Lung (tissue), 12 donors: Measurements from ENCODE around the gene KCNMB2. TPM values are rescaled to one million over a fixed set of nuclear protein-coding genes. Genes with fewer than 3 reads are reported as not detected.
A peak's percentile ranks its signal among the peaks of the same experiment; 100 is the strongest.

ENCODE experiments used
- ATAC-seq: fragments of 200-7000 bp; cut with Tn5 transposase; one replicate; pipeline ENCODE4 v1.9.1; 2020; ENCODE audit warnings: moderate number of reproducible peaks; ENCODE audit not compliant: insufficient read depth, low FRiP score
- DNase-seq, 3 donors: peaks; one replicate each; pipeline ENCODE4 v3.0.0-alpha.2; 2013 to 2017
- H3K27ac ChIP-seq, 2 donors: one replicate each; pipeline ENCODE4 v1.5.1; 2013; ENCODE audit warnings: mild to moderate bottlenecking in 2 of 2, moderate library complexity in 2 of 2, control low read depth in 1 of 2, inconsistent platforms in 1 of 2, low read depth in 1 of 2, low read length in 1 of 2
- H3K27me3 ChIP-seq, 3 donors: one replicate each; pipeline ENCODE4 v1.5.1; 2013; ENCODE audit warnings: low read length in 2 of 3; ENCODE audit not compliant: control insufficient read depth in 3 of 3, insufficient read depth in 3 of 3
- H3K36me3 ChIP-seq, 4 donors: one replicate each; pipeline ENCODE4 v1.5.1; 2013; ENCODE audit warnings: low read length in 4 of 4, mild to moderate bottlenecking in 1 of 4, moderate library complexity in 1 of 4; ENCODE audit not compliant: control insufficient read depth in 4 of 4, insufficient read depth in 4 of 4
- H3K4me1 ChIP-seq, 5 donors: one replicate each; pipeline ENCODE4 v1.5.1; 2013; ENCODE audit warnings: low read length in 5 of 5, mild to moderate bottlenecking in 2 of 5, moderate library complexity in 1 of 5; ENCODE audit not compliant: control insufficient read depth in 5 of 5, insufficient read depth in 5 of 5
- H3K4me3 ChIP-seq: one replicate; pipeline ENCODE4 v1.5.1; 2013; ENCODE audit warnings: mild to moderate bottlenecking, control low read depth, moderate library complexity
- H3K9ac ChIP-seq, 2 donors: one replicate each; pipeline ENCODE4 v1.5.1; 2013; ENCODE audit warnings: low read length in 2 of 2, control low read depth in 1 of 2; ENCODE audit not compliant: insufficient read depth in 1 of 2
- H3K9me3 ChIP-seq, 4 donors: one replicate each; pipeline ENCODE4 v1.5.1; 2013; ENCODE audit warnings: low read length in 3 of 4, mild to moderate bottlenecking in 1 of 4, moderate library complexity in 1 of 4; ENCODE audit not compliant: control insufficient read depth in 4 of 4, insufficient read depth in 3 of 4
- CTCF ChIP-seq: IDR thresholded peaks from 2 replicates; pipeline ENCODE4 v1.5.1; 2012; ENCODE audit warnings: mild to moderate bottlenecking; ENCODE audit errors: control extremely low read depth, extremely low read depth
- WGBS, 2 donors: extraction: QIAGEN DNeasy Blood & Tissue Kit; methylation state at CpG; one replicate each; pipeline ENCODE4 v1.1.7; 2013; 5-methylcytosine and 5-hydroxymethylcytosine counted together
- polyA plus RNA-seq, 2 donors: library from polyadenylated mRNA; stranded (reverse); fragments of 200-250 nt; gene quantifications; one replicate each; pipeline ENCODE4 v1.2.1, GENCODE V29; 2013
- total RNA-seq, 2 donors: library from RNA; depleted of rRNA in 1 of 2; stranded (reverse); fragments of >200 nt in 1 of 2; gene quantifications; one replicate each; pipeline ENCODE4 v1.2.1, GENCODE V29; 2014 to 2021
- donor health status: control.
- donor health status: control.
- donor health status: Bipolar disorder and iron deficiency.
- donor health status: healthy.
- donor health status: DM: yes; HTN: yes; CAD: no.

KCNMB2 gene
- total and polyA plus RNA-seq, 4 donors = 0.62 to 12.2 (median 1.2) TPM

- H3K36me3 ChIP-seq = no peaks in the 10 kb centered on the region
- whole genome bisulfite sequencing, 2 donors = 87 to 89% methylated on average over 4 of the region's 4 CpGs
- DNase-seq = no peak
- H3K27me3 ChIP-seq = no peaks in the 10 kb centered on the region
- no peak overlapping the region for H3K9ac ChIP-seq
- ATAC-seq = no peak
- H3K4me3 ChIP-seq = no peak overlapping the region
- no peaks in the 10 kb centered on the region for H3K9me3 ChIP-seq
- no peak for TF ChIP-seq CTCF
- H3K4me1 ChIP-seq = peaks cover 0 to 3% (median 0%) of the 10 kb centered on the region in 5 donors
- H3K27ac ChIP-seq = no peak overlapping the region
Observed at GRCh38 chr3:178761024-178761423, 224.8 kb downstream of the KCNMB2 start.

GRCh38 chr3:178761461-178761860, 225.2 kb downstream of the KCNMB2 start:
- Histone ChIP-seq H3K4me3 (no peak overlapping the region), H3K27me3 (no peaks in the 10 kb centered on the region), H3K4me1 (peaks cover 0 to 5% (median 0%) of the 10 kb centered on the region in 5 donors), H3K9me3 (no peaks in the 10 kb centered on the region), H3K27ac (no peak overlapping the region), H3K36me3 (no peaks in the 10 kb centered on the region), H3K9ac (no peak overlapping the region)
- 85 to 92% methylated on average over 3 of the region's 3 CpGs for WGBS, 2 donors
- no peak for ATAC-seq
- no peak for TF ChIP-seq CTCF
- DNase-seq = no peak

GRCh38 chr3:178762385-178762784, 226.1 kb downstream of the KCNMB2 start:
- Histone ChIP-seq H3K4me3 (no peak overlapping the region), H3K9me3 (no peaks in the 10 kb centered on the region), H3K4me1 (peaks cover 0 to 8% (median 0%) of the 10 kb centered on the region in 5 donors), H3K9ac (no peak overlapping the region), H3K27me3 (no peaks in the 10 kb centered on the region), H3K27ac (no peak overlapping the region), H3K36me3 (no peaks in the 10 kb centered on the region)
- no peak for ATAC-seq
- peak in 2 of 3 donors; percentile 48 to 59 for DNase-seq
- WGBS, 2 donors = 81 to 92% methylated on average over 1 of the region's 1 CpG
- TF ChIP-seq CTCF = no peak

GRCh38 chr3:178765472-178765871, 229.2 kb downstream of the KCNMB2 start:
- DNase-seq (no peak), ATAC-seq (no peak)
- H3K27ac ChIP-seq = no peak overlapping the region
- no peaks in the 10 kb centered on the region for H3K27me3 ChIP-seq
- H3K9me3 ChIP-seq = no peaks in the 10 kb centered on the region
- peaks cover 0 to 12% (median 0%) of the 10 kb centered on the region in 5 donors for H3K4me1 ChIP-seq
- WGBS, 2 donors = 75 to 84% methylated on average over 6 of the region's 6 CpGs
- TF ChIP-seq CTCF = no peak
- H3K9ac ChIP-seq = no peak overlapping the region
- H3K4me3 ChIP-seq = no peak overlapping the region
- no peaks in the 10 kb centered on the region for H3K36me3 ChIP-seq
